ENCODE results near the gene FTSJ3.

DNA sequence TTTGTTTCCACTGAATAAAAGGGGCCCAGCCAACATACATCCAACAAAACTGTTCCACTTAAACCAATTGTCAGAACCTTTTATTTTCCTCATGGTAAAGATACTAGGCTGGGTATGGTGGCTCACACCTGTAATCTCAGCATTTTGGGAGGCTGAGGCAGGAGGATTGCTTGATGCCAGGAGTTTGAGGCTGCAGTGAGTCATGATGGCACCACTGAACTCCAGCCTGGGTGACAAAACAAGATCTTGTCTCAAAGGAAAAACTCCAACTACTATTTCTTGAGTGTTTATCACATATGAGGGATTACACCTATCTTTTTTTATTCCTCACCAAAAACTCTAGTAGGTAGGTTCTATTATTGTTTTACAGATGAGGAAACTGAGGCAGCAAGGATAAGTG lies 4.9 kb downstream of the FTSJ3 start:
- TF ChIP-seq, protein P1, sequence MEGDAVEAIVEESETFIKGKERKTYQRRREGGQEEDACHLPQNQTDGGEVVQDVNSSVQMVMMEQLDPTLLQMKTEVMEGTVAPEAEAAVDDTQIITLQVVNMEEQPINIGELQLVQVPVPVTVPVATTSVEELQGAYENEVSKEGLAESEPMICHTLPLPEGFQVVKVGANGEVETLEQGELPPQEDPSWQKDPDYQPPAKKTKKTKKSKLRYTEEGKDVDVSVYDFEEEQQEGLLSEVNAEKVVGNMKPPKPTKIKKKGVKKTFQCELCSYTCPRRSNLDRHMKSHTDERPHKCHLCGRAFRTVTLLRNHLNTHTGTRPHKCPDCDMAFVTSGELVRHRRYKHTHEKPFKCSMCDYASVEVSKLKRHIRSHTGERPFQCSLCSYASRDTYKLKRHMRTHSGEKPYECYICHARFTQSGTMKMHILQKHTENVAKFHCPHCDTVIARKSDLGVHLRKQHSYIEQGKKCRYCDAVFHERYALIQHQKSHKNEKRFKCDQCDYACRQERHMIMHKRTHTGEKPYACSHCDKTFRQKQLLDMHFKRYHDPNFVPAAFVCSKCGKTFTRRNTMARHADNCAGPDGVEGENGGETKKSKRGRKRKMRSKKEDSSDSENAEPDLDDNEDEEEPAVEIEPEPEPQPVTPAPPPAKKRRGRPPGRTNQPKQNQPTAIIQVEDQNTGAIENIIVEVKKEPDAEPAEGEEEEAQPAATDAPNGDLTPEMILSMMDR (IDR thresholded peaks at IDR 0.05; ENCODE audit: insufficient read depth, low read length): no peak
- TF ChIP-seq POLR2AphosphoS5 (IDR thresholded peaks at IDR 0.05; ENCODE audit: low read depth) (no peak), GABPA (IDR thresholded peaks at IDR 0.05; ENCODE audit: low read depth) (no peak), SPI1 (IDR thresholded peaks at IDR 0.05; ENCODE audit: borderline replicate concordance, low read depth) (no peak)
- TF ChIP-seq, protein P2, sequence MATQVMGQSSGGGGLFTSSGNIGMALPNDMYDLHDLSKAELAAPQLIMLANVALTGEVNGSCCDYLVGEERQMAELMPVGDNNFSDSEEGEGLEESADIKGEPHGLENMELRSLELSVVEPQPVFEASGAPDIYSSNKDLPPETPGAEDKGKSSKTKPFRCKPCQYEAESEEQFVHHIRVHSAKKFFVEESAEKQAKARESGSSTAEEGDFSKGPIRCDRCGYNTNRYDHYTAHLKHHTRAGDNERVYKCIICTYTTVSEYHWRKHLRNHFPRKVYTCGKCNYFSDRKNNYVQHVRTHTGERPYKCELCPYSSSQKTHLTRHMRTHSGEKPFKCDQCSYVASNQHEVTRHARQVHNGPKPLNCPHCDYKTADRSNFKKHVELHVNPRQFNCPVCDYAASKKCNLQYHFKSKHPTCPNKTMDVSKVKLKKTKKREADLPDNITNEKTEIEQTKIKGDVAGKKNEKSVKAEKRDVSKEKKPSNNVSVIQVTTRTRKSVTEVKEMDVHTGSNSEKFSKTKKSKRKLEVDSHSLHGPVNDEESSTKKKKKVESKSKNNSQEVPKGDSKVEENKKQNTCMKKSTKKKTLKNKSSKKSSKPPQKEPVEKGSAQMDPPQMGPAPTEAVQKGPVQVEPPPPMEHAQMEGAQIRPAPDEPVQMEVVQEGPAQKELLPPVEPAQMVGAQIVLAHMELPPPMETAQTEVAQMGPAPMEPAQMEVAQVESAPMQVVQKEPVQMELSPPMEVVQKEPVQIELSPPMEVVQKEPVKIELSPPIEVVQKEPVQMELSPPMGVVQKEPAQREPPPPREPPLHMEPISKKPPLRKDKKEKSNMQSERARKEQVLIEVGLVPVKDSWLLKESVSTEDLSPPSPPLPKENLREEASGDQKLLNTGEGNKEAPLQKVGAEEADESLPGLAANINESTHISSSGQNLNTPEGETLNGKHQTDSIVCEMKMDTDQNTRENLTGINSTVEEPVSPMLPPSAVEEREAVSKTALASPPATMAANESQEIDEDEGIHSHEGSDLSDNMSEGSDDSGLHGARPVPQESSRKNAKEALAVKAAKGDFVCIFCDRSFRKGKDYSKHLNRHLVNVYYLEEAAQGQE (IDR thresholded peaks at IDR 0.05; ENCODE audit: insufficient replicate concordance, low read depth): no peak

Data from HL-60 (cell line).